ENCODE measurements around the gene CFAP46.
"Not testable (repeated sequence)": the region's sequence is repeated elsewhere in the genome, so short reads cannot be mapped to it uniquely, and the experiment has no call there.

Gene CFAP46

GRCh38 chr10:132912713-132913558 is 29.4 kb downstream of the CFAP46 start:
- DNase-seq (ENCODE audit: low read depth in 2 of 2), result no peak

- no peak for DNase-seq (ENCODE audit: low read depth in 2 of 2)
Measured at GRCh38 chr10:132912225-132912712, 30.1 kb downstream of the CFAP46 start.

- no peak for DNase-seq (ENCODE audit: low read depth in 2 of 2)
Measured at GRCh38 chr10:132911786-132912097, 30.6 kb downstream of the CFAP46 start.

- DNase-seq (ENCODE audit: low read depth in 2 of 2), result no peak
Measured at GRCh38 chr10:132910901-132911785, 31.2 kb downstream of the CFAP46 start.

GRCh38 chr10:132910186-132910880 is 32.0 kb downstream of the CFAP46 start:
- DNase-seq (ENCODE audit: low read depth in 2 of 2), result no peak

- DNase-seq (ENCODE audit: low read depth in 2 of 2), result no peak
Measured at GRCh38 chr10:132909491-132910071, 32.8 kb downstream of the CFAP46 start.

GRCh38 chr10:132908621-132909295 is 33.6 kb downstream of the CFAP46 start:
- DNase-seq (ENCODE audit: low read depth in 2 of 2), result no peak

GRCh38 chr10:132907821-132908620 is 34.3 kb downstream of the CFAP46 start:
- no peak for DNase-seq (ENCODE audit: low read depth in 2 of 2)

GRCh38 chr10:132906836-132907235 is 35.5 kb downstream of the CFAP46 start:
- DNase-seq (ENCODE audit: low read depth in 2 of 2), result no peak

GRCh38 chr10:132906106-132906505 is 36.3 kb downstream of the CFAP46 start:
- DNase-seq (ENCODE audit: low read depth in 2 of 2), result no peak

GRCh38 chr10:132905661-132906060 is 36.7 kb downstream of the CFAP46 start:
- DNase-seq (ENCODE audit: low read depth in 2 of 2), result no peak

GRCh38 chr10:132904814-132905649 is 37.3 kb downstream of the CFAP46 start:
- DNase-seq (ENCODE audit: low read depth in 2 of 2), result no peak

GRCh38 chr10:132904181-132904813 is 38.1 kb downstream of the CFAP46 start:
- DNase-seq (ENCODE audit: low read depth in 2 of 2), result no peak

GRCh38 chr10:132902656-132903575 is 39.5 kb downstream of the CFAP46 start:
- not testable (repeated sequence) for DNase-seq (ENCODE audit: low read depth in 2 of 2)

- no peak for DNase-seq (ENCODE audit: low read depth in 2 of 2)
Measured at GRCh38 chr10:132901351-132901750, 41.0 kb downstream of the CFAP46 start.

GRCh38 chr10:132900211-132900756 is 42.1 kb downstream of the CFAP46 start:
- DNase-seq (ENCODE audit: low read depth in 2 of 2), result no peak

GRCh38 chr10:132899751-132900065 is 42.7 kb downstream of the CFAP46 start:
- no peak for DNase-seq (ENCODE audit: low read depth in 2 of 2)
